WI38 (cell line): ENCODE measurements around the gene SLC24A3.

Source experiments
- H3K4me3 ChIP-seq: 2 replicates; pipeline ENCODE4 v1.5.1; 2011; ENCODE audit warnings: low read depth, mild to moderate bottlenecking, control low read depth, low read length
- TF ChIP-seq, protein P1 (sequence below): IDR thresholded peaks from 2 replicates; pipeline ENCODE4 v1.5.1; 2012; ENCODE audit warnings: low read depth, mild to moderate bottlenecking, control low read depth, low read length

The SLC24A3 gene

GRCh38 chr20:19430641-19431315 is 218.3 kb downstream of the SLC24A3 start:
- TF ChIP-seq, protein P1, sequence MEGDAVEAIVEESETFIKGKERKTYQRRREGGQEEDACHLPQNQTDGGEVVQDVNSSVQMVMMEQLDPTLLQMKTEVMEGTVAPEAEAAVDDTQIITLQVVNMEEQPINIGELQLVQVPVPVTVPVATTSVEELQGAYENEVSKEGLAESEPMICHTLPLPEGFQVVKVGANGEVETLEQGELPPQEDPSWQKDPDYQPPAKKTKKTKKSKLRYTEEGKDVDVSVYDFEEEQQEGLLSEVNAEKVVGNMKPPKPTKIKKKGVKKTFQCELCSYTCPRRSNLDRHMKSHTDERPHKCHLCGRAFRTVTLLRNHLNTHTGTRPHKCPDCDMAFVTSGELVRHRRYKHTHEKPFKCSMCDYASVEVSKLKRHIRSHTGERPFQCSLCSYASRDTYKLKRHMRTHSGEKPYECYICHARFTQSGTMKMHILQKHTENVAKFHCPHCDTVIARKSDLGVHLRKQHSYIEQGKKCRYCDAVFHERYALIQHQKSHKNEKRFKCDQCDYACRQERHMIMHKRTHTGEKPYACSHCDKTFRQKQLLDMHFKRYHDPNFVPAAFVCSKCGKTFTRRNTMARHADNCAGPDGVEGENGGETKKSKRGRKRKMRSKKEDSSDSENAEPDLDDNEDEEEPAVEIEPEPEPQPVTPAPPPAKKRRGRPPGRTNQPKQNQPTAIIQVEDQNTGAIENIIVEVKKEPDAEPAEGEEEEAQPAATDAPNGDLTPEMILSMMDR: no peak

GRCh38 chr20:19431316-19431700 is 218.9 kb downstream of the SLC24A3 start:
- TF ChIP-seq, protein P1: no peak
- H3K4me3 ChIP-seq: no peak overlapping the region

More at GRCh38 chr20:19430641-19431315, 218.3 kb downstream of the SLC24A3 start:
- no peak overlapping the region for H3K4me3 ChIP-seq

GRCh38 chr20:19431906-19432305 is 219.5 kb downstream of the SLC24A3 start:
- TF ChIP-seq, protein P1: no peak
- H3K4me3 ChIP-seq: no peak overlapping the region

DNA sequence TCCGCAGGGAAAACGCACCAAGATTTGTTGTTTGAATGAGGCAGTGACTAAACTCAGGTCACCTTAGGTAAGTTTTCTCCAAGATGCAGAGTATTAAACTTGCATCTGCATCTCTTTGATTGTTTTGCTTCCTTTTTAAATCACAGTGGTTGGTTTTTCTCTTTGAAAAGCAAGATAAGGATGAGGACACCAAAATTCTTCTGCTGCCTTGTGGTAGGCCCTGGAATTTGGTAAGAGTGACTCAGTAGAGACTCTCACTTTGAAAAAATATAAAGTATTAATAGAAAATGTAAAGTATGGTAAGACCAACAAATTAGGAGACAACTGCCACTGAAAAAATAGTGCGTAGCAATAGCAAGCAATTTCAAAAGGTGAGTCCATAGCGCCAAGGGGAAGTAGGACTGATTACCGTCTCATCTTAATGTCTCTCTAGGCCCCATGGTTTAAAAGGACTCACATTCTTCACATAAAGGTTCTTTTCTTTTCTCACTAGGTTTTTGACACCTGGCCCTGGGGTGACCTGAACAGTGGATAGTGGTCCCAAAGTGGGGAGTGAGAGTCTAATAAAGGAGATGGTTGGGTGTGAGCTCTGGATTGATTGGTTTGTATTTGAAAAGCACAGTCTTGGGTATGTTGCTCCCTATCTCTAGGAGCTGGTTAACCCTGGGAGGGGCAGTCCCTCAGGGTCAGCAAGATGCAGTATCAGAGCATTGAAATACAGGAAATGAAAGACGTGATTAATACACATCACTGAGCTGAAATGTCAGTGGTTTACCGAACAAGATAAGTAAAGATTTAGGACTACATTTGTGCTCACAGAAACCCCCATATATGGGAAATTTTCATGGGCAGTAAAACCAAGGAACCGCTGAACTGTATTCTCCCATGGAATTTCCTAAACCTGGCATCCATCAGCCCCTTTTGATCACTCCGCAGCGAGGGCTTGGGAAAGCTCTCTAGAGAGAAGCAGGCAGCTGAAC is 221.2 kb downstream of the SLC24A3 start:
- TF ChIP-seq, protein P1: no peak
- no peak overlapping the region for H3K4me3 ChIP-seq

- TF ChIP-seq, protein P1: no peak
Observed at GRCh38 chr20:19435316-19435715, 222.9 kb downstream of the SLC24A3 start.

DNA sequence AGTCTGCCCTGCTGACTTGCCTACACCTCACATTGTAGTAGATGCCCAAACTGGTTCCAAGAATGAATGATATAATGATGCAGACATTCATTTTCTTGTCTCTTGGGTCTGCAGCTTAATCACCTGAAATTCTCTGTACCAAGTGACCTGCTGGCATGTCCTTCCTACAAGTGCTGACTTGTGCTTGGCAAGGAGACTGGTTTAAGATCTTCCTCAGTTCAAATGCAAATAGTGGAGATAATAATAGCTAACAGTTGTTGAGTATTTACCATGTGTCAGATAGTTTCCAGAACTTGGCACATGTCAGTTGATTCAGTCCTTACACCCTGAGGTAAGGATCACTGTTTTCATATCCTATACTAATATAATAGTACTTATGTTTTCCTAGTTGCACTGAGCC is 223.4 kb downstream of the SLC24A3 start:
- TF ChIP-seq, protein P1: no peak
- H3K4me3 ChIP-seq: no peak overlapping the region

More at GRCh38 chr20:19435316-19435715, 222.9 kb downstream of the SLC24A3 start:
- no peak overlapping the region for H3K4me3 ChIP-seq

GRCh38 chr20:19438488-19438887 is 226.0 kb downstream of the SLC24A3 start:
- TF ChIP-seq, protein P1: no peak
- H3K4me3 ChIP-seq: no peak overlapping the region
